Vagina (tissue), 2 donors: Measurements from ENCODE around the gene RPS14. TPM values are rescaled to one million over a fixed set of nuclear protein-coding genes. Genes with fewer than 3 reads are reported as not detected.

Source experiments
- DNase-seq, 2 donors: peaks; one replicate each; pipeline ENCODE4 v3.0.0-alpha.2; 2017; ENCODE audit errors: extremely low spot score in 2 of 2
- H3K27ac ChIP-seq: fragments of 200-600 bp; sonication (generic); one replicate; pipeline ENCODE4 v1.5.1; 2019
- H3K27me3 ChIP-seq: fragments of 200-600 bp; sonication (generic); one replicate; pipeline ENCODE4 v1.5.1; 2019
- H3K36me3 ChIP-seq, 2 donors: fragments of 200-600 bp; sonication (generic); one replicate each; pipeline ENCODE4 v1.5.1; 2017 to 2019
- H3K4me1 ChIP-seq: fragments of 200-600 bp; sonication (generic); one replicate; pipeline ENCODE4 v1.5.1; 2019
- H3K4me3 ChIP-seq, 2 donors: fragments of 200-600 bp; sonication (generic); 1 replicate in 1 of 2; 2 replicates in 1 of 2; pipeline ENCODE4 v1.5.1; 2016 to 2019
- H3K9me3 ChIP-seq: fragments of 200-600 bp; sonication (generic); one replicate; pipeline ENCODE4 v1.5.1; 2019
- POLR2A ChIP-seq, 2 donors: fragments of 450-650 bp; IDR thresholded peaks; one replicate each; pipeline ENCODE4 v1.6.1; 2017; ENCODE audit warnings: antibody characterized with exemption in 2 of 2, mild to moderate bottlenecking in 2 of 2, moderate library complexity in 2 of 2
- POLR2AphosphoS5 ChIP-seq, 2 donors: sonication (generic); formaldehyde crosslinking; IDR thresholded peaks; one replicate each; pipeline ENCODE4 v1.9.0; 2017; ENCODE audit warnings: antibody characterized with exemption in 2 of 2, mild to moderate bottlenecking in 2 of 2, low read depth in 1 of 2; ENCODE audit not compliant: insufficient read depth in 1 of 2
- intact Hi-C: fragments of 100-400 bp; cut with DNase I; formaldehyde crosslinking; loops from one replicate; pipeline ENCODE4 v1.15.1; 2023
- total RNA-seq: library from RNA; depleted of rRNA; stranded (reverse); fragments of >200 nt; gene quantifications from one replicate; pipeline ENCODE4 v1.2.3, GENCODE V29; 2016
- TF ChIP-seq, protein P1 (sequence below), 3 experiments: fragments of 450-650 bp in 2 of 3; fragments of 200-600 bp in 1 of 3; sonication (generic) in 1 of 3; IDR thresholded peaks; one replicate each; pipeline ENCODE4 v1.5.1; 2017 to 2019; ENCODE audit warnings: antibody characterized with exemption in 3 of 3, mild to moderate bottlenecking in 2 of 3, moderate library complexity in 2 of 3

The RPS14 gene
- total RNA-seq, 1 donor from 2014 or later, result 3,194 TPM

DNA sequence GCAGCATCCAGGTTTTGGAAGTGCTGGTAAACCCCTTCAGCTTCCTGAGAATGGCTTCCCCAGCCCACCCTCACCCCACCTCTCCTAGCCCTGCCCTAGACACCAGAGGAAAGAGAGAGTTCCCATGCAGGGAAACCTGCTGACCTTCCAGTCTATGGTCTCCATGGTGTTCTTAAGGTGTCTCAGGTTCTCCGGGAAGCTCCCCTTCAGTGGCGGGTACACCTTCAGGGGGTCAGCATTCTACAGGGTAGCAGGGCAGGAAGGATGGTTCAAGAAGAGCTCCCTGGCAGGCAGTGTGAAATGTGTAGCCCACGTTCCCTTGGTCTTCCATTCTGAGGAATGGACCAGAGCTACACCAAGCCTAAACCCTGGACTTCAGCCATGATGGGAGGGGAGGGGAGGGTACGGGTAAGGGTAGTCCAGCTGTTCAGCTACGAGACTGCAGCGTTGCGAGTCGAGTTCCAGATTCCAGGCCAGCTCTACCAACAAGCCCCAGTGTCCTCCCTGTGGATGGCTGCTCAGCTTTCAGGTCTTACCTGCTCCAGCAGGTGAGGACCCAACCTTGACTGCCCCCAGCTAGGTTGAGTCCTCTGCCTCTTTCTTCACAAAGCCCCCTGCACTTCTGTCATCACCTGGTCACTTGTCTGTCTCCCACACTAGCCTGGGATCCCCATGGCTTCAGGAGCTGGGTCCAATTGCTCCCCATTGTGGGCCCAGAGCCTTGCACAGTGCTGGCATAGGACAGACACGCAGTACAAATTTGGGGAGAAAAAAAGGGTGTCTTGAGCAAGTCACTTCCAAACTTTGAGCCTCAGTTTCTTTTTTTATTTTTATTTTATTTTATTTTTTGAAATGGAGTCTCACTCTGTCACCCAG, 44.4 kb downstream of the RPS14 start:
- DNase-seq, result no peak
- TF ChIP-seq POLR2AphosphoS5 (IDR thresholded peaks at IDR 0.05; ENCODE audit: insufficient read depth in 1 of 2, low read depth in 1 of 2), result no peak
- Histone ChIP-seq H3K4me1 (peaks cover 3% of the 10 kb centered on the region), H3K9me3 (no peaks in the 10 kb centered on the region), H3K27ac (no peak overlapping the region), H3K4me3 (no peak overlapping the region), H3K27me3 (no peaks in the 10 kb centered on the region), H3K36me3 (no peaks in the 10 kb centered on the region)
- intact Hi-C loops, result no loop called here

DNA sequence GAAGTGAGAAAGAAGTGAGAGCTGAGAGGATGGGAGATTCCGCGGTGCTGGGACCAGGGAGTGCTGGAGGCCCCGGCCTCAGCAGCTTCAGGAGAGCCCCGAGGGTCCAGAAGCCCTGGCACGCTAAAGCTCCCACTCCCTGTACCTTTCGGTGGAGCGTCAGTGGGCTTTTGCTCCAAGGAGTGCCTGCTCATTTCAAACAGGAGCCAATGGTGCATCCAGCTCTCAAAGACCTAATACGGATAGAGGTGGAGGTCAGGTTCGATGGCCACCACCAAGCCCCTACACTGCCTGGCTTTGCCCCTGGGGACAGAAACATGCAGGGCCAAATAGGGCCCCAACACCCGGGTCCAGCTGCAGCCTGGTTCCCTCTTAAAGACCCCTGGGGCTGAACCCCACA, 45.0 kb downstream of the RPS14 start:
- Histone ChIP-seq H3K4me1 (no peaks in the 10 kb centered on the region), H3K36me3 (peaks cover 0 to 6% of the 10 kb centered on the region in 2 donors), H3K27ac (no peak overlapping the region), H3K27me3 (no peaks in the 10 kb centered on the region), H3K4me3 (no peak overlapping the region), H3K9me3 (no peaks in the 10 kb centered on the region)
- no peak for TF ChIP-seq POLR2AphosphoS5 (IDR thresholded peaks at IDR 0.05; ENCODE audit: insufficient read depth in 1 of 2, low read depth in 1 of 2)
- TF ChIP-seq, protein P1, sequence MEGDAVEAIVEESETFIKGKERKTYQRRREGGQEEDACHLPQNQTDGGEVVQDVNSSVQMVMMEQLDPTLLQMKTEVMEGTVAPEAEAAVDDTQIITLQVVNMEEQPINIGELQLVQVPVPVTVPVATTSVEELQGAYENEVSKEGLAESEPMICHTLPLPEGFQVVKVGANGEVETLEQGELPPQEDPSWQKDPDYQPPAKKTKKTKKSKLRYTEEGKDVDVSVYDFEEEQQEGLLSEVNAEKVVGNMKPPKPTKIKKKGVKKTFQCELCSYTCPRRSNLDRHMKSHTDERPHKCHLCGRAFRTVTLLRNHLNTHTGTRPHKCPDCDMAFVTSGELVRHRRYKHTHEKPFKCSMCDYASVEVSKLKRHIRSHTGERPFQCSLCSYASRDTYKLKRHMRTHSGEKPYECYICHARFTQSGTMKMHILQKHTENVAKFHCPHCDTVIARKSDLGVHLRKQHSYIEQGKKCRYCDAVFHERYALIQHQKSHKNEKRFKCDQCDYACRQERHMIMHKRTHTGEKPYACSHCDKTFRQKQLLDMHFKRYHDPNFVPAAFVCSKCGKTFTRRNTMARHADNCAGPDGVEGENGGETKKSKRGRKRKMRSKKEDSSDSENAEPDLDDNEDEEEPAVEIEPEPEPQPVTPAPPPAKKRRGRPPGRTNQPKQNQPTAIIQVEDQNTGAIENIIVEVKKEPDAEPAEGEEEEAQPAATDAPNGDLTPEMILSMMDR (IDR thresholded peaks at IDR 0.05), result no peak
- no peak for TF ChIP-seq POLR2A (IDR thresholded peaks at IDR 0.05)
- intact Hi-C loops, result no loop called here
- no peak for DNase-seq

DNA sequence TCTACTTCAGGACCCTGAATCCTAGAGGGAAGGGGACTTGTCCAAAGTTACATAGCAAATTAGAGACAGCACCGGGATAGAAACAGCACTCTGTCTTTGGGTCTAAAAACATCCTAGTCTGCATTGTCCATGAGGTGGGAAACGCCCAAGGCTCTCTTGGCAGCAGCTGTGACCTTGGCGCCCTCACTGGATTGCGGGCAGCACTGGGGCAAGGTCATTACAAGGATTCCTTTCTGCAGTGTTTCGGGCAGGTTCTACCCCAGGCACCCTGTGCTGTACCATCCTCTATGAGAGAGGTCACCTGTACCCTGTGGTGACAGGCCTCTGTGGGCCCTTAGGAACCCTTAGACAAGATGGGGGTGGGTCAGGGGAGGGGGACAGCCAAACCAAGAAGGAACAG, 45.4 kb downstream of the RPS14 start:
- Histone ChIP-seq H3K4me1 (no peaks in the 10 kb centered on the region), H3K27me3 (no peaks in the 10 kb centered on the region), H3K36me3 (peaks cover 0 to 10% of the 10 kb centered on the region in 2 donors), H3K9me3 (no peaks in the 10 kb centered on the region), H3K27ac (no peak overlapping the region), H3K4me3 (no peak overlapping the region)
- TF ChIP-seq, protein P1 (IDR thresholded peaks at IDR 0.05), result no peak
- TF ChIP-seq POLR2A (IDR thresholded peaks at IDR 0.05) (no peak), POLR2AphosphoS5 (IDR thresholded peaks at IDR 0.05; ENCODE audit: insufficient read depth in 1 of 2, low read depth in 1 of 2) (no peak)
- no peak for DNase-seq
- intact Hi-C loops, result no loop called here

DNA sequence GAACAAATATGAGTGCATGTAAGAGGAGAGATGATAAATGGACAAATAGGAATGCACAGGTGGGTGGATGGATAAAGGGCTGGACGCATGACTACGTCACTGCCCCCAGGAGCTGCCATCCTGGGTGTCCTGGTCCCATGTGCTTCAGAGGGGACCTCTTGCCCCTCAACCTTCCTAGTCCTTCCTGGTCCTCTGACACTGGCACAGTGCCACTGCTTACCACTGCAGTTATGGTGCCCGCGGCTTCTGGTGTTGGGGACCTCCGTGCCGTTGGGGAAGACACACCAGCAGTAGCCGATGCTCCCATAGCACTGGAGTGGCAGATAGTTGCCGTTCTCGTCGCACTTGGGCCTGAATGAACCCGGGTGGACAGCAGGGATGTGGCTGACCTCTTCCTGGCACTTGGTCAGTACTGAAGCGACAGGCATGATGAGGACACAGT, 46.6 kb downstream of the RPS14 start:
- Histone ChIP-seq H3K27ac (no peak overlapping the region), H3K36me3 (peaks cover 0 to 15% of the 10 kb centered on the region in 2 donors), H3K27me3 (no peaks in the 10 kb centered on the region), H3K4me3 (no peak overlapping the region), H3K9me3 (no peaks in the 10 kb centered on the region), H3K4me1 (no peaks in the 10 kb centered on the region)
- TF ChIP-seq POLR2AphosphoS5 (IDR thresholded peaks at IDR 0.05; ENCODE audit: insufficient read depth in 1 of 2, low read depth in 1 of 2) (no peak), POLR2A (IDR thresholded peaks at IDR 0.05) (no peak)
- TF ChIP-seq, protein P1 (IDR thresholded peaks at IDR 0.05), result no peak
- intact Hi-C loops, result no loop called here
- no peak for DNase-seq

DNA sequence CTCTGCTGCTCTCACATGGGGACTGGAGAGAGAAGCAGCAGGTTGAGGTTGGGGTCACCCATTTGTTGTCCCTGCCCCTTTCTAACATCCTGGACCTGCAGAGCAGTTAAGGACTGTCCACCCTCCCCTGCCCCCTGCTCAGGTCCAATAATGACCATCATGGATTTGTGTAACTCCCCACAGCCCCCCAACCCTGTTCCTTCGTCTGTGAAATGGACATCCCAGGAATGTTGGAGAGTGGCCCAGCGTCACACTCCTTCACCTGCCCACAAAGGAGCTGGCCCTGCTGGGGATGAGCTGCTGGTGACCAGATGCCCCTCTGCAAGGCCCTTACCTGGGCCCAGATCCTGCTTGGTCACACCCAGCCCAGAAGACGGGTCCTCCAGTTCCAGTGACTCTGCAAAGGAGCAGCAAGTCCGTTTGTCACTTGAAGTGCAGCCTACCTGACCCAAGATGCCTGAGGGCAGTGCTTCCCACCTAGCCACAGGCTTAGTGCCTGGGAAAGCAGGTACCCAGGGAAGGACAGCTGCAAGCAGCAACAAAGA, 47.2 kb downstream of the RPS14 start:
- DNase-seq, result no peak
- Histone ChIP-seq H3K9me3 (no peaks in the 10 kb centered on the region), H3K27me3 (no peaks in the 10 kb centered on the region), H3K4me3 (no peak overlapping the region), H3K27ac (no peak overlapping the region), H3K36me3 (peaks cover 0 to 15% of the 10 kb centered on the region in 2 donors), H3K4me1 (no peaks in the 10 kb centered on the region)
- intact Hi-C loops, result no loop called here
- TF ChIP-seq, protein P1 (IDR thresholded peaks at IDR 0.05), result no peak
- TF ChIP-seq POLR2AphosphoS5 (IDR thresholded peaks at IDR 0.05; ENCODE audit: insufficient read depth in 1 of 2, low read depth in 1 of 2), result no peak
- no peak for TF ChIP-seq POLR2A (IDR thresholded peaks at IDR 0.05)
